ENCODE data around the gene MT1X.
"Not testable (repeated sequence)": the region's sequence is repeated elsewhere in the genome, so short reads cannot be mapped to it uniquely, and the experiment has no call there.

MT1X gene

DNA sequence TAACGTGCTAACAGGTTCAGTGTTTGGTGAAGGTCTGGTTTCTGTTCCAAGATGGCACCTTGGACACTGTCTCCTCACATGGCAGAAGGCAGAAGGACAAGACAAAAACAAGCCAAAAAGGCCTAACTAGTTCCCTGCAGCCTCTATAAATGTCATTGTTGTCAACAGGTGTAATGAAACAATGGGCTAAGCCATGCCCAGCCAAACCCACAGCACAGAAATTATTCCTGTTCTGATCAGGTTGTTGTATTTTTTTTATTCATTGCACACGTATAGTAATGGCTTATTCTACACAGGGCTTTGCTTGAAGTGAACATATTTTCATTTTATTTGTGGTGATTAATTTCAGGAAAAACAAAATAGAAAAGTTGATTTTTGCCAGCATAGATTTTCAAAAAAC is 31.5 kb downstream of the MT1X start:
- DNase-seq = no peak

DNA sequence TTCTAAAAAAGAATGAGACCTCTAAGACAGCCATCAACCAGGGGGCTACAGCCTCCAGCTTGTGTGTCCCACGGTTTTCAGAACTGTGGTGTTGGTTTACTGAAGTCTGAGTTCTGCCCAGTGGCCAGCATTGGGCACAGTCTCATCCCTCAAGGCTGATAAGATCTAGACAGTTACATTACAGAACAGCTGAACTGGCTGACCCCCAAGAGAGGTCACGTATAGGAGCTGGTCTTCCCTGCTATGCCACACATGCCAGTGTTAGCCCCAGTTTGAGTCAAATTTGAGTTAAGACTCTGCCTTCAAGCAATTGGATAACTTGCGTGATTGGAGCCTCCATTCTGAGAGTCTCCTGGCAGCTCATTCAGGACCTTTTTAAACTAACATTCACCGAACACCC is 32.9 kb downstream of the MT1X start:
- no peak for DNase-seq

DNA sequence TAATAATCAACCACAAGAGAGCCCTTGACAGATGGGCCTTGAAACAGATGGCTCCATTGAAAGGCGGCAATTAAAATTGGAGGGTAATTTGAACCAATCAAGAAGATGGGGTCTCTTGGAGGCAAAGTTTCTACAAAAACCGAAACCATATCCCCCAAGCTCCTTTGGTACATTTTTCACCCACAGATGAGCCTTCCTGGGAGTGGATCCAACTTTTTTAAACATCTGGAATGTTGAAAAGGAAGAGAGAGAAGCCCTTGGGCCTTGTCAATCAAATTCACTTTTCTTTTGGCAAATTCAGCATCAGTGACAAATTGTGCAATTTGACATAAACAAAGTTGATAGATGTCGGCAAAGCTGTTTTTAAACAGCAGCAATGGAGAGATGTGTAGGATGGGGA is 34.5 kb downstream of the MT1X start:
- DNase-seq = no peak

GRCh38 chr16:56717532-56717931 is 35.3 kb downstream of the MT1X start:
- DNase-seq = not testable (repeated sequence)

GRCh38 chr16:56722200-56722842 is 40.1 kb downstream of the MT1X start:
- DNase-seq = no peak

DNA sequence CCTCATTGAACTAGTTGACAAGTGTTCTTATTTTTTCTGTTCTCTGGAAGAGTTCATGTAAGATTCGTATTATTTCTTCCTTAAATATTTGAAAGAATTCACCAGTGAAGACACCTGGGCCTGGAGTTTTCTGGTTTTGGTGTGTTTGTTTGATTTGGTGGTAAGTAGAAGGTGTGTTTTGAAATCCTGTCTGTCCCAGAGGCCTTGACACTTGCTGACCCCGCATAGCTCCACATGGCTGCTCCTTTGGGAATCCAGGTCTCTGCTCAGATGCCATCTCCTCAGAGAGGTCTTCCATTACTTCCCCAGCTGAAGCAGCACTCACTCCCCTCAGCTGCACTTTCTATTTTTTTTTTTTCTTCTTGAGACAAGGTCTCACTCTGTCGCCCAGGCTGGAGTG is 41.9 kb downstream of the MT1X start:
- no peak for DNase-seq

DNA sequence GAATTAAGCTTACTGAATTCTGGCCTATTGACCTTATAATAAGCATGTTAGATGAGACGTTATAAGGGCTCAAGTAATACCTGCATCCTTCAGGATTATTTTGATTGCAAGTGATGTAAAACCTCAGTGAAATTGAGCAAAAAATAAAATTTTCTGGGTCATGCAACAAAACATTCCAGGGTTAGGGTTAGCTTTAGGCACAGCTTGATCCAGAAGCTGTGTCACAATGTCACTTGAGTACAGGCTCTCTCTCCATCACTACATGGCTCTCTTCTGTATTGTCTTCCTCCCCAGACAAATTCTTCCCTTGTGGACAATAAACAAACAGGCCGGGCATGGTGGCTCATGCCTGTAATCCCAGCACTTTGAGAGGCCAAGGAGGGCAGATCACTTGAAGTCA is 44.0 kb downstream of the MT1X start:
- DNase-seq = no peak

DNA sequence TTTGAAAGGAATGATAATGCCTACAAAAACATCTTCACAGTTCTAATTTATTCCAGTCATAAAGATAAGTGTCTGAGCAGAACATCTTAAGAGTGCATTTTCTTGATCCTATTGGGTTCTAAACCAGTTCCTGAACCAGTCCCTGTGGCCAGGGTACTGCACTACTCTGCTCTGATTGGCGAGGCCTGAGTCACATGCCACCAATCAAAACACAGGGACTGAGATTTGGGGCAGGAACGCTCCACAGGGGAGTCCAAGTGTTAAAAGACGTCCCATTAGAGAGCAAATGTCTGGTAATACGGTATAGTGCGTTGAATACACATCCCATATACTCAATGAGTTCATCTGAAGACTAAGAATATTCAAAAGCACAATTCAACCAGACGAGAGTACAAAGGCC is 44.7 kb downstream of the MT1X start:
- DNase-seq = no peak

DNA sequence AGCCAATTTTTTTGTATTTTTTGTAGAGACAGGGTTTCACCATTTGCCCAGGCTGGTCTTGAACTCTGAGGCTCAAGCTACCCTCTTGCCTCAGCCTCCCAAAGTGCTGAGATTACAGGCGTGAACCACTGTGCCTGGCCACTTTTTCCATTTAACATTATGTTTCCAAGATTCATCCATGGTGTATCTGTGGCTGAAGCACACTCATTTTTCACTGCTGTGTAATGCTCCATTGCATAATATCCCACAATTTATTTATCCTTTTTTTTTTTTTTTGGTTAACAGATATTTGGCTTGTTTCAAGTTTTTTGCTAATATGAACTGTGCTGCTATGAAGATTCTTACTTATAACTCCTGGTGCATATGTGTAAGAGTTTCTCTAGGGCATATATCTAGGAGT is 45.8 kb downstream of the MT1X start:
- no peak for DNase-seq

DNA sequence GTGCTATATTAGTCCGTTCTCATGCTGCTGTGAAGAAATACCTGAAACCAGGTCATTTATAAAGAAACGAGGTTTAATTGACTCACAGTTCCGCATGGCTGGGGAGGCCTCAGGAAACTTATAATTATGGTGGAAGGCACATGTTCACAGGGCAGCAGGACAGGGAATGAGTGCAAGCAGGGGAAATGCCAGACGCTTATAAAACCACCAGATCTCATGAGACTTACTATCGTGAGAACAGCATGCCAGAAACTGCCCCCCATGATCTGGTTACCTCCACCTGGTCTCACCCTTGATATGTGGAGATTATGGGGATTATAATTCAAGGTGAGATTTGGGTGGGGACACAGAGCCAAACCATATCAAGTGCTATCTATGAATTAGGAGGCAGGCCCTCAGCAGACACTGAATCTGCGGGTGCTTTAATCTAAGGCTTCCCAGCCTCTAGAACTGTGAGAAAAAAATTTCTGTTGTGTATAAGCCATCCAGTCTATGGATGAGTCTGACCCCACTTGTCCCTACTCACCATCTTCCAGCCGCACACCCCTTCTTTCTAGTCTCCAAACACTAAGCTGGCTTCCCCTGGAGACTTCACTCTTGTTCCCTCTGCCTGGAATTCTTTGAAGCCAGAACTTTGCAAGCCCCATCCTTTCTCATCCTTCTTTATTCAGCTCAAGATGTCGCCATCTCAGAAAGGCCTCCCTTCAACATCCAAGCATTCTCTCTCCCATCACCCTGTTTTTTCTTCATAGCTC is 46.9 kb downstream of the MT1X start:
- peak in 1 of 3 experiments; percentile 41 for DNase-seq

DNA sequence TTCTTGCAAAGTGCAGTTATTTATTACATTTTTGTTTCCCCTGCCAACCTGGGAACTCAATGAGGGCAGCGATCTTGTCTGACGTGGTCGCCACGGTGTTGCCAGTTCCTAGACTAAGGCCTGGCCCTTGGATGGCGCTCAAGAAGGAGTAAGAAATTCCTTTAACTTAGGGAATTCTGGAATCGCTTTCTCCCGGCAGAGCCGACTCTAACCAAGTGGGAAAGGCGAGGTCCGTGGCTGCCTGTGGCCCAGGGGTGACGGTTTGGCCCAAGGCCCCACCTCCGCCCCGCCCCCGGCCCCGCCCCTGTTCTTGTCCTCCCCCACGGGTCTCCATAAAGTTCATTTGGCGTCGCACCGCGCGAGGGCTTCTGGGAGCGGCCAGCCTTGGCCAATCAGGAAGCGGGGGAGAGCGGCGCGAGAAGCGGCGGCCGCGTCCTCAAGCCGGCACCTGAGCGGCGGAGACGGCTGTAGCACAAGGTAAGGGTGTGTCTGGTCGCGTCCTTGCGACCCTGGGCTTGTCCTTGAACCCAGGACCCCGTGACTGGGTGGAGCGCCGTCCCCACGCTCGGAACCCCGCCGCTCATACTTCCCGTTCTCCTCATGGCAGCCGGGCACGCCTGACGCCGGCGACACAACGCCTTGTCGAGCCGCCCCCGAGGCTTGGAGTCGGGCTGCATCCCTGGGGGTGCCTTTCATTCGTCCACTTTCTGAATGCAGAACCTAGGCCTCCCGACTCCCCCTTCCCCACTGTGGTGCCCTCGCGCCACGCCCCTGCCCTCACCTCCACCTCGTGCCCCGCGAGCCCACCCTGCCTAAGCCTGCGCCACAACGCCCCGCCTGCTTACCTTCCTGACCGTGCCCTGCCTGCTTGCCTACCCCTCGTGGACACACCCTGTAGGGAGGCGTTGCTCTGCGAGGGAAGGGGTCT is 47.7 kb downstream of the MT1X start, which contains the start of gene NUP93:
TSS of gene NUP93 (plus strand) at position 395 of the 928 bp plus-strand sequence. CDS start 18,119 bp downstream, outside the sequence.
- peak; percentile 84 to 94 (median 90) for DNase-seq

- no peak for DNase-seq
Measured at GRCh38 chr16:56732366-56732765, 50.1 kb downstream of the MT1X start.

DNA sequence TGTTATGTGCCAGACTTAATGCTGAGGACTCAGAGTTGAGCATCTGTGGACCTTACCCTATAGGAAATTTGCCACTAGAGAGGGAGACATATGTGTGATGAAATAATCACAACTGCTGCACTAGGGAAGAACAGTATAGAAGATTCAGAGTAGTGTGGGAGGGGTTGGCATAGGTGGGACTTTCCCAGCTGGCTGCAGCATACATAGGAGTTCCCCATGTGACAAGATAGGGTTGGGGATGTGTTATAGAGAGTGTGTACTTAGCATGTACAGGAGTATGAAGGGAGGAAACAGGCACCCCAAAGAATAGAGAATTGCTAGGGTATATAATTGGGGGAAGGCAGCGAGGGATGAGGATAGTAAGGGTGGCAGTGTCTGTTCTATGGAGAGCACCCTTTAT is 50.6 kb downstream of the MT1X start:
- DNase-seq = no peak

Data from NCI-H1417 (cell line).